ENCODE data around the gene RHOV. TPM values are rescaled to one million over a fixed set of nuclear protein-coding genes. Genes with fewer than 3 reads are reported as not detected.

Gene RHOV
- total and polyA plus RNA-seq, 2 experiments from 2014 or later = not detected

GRCh38 chr15:40902605-40903561 lies 28.8 kb upstream of the RHOV start:
- no peak overlapping the region for H3K4me3 ChIP-seq
- peaks cover 24% of the 10 kb centered on the region for H3F3A ChIP-seq (ENCODE audit: insufficient read depth)
- H3K27ac ChIP-seq = no peak overlapping the region
- no peaks in the 10 kb centered on the region for H3K9me3 ChIP-seq (ENCODE audit: low read depth)
- no peak overlapping the region for H2AFZ ChIP-seq
- H4K20me1 ChIP-seq (ENCODE audit: insufficient read depth) = no peaks in the 10 kb centered on the region
- peaks cover 30% of the 10 kb centered on the region for H3K79me2 ChIP-seq (ENCODE audit: insufficient read depth)
- H3K9ac ChIP-seq = no peak overlapping the region
- in situ Hi-C loops (cut with MboI) = loop anchor here (10.0 kb wide), 1 partner anchor 122 kb away; no protein-coding TSS in a partner anchor
- H3K9me2 ChIP-seq (ENCODE audit: insufficient read depth) = no peaks in the 10 kb centered on the region
- H3K27me3 ChIP-seq (replicated peaks; ENCODE audit: insufficient read depth) = no peaks in the 10 kb centered on the region
- TF ChIP-seq EZH2phosphoT487 (IDR thresholded peaks at IDR 0.05; ENCODE audit: insufficient read depth, low read depth) (no peak), EZH2 (IDR thresholded peaks at IDR 0.05; ENCODE audit: insufficient read depth, poor library complexity, severe bottlenecking) (no peak)
- peaks cover 13% of the 10 kb centered on the region for H3K4me1 ChIP-seq (ENCODE audit: insufficient read depth)
- DNase-seq = no peak
- WGBS, 2 experiments (ENCODE audit: low coverage in 1 of 2, low lambda C conversion rate in 2 of 2, missing lambda C conversion rate in 2 of 2) = 82 to 86% methylated on average over 28 to 33 of the region's 33 CpGs
- H3K4me2 ChIP-seq (ENCODE audit: unreplicated experiment) = no peak overlapping the region
- peaks cover 6% of the 10 kb centered on the region; the same call in 1 of the 2 replicates for H3K36me3 ChIP-seq (ENCODE audit: low read depth)

GRCh38 chr15:40901053-40901443 lies 27.0 kb upstream of the RHOV start:
- Histone ChIP-seq H2AFZ (no peak overlapping the region), H3F3A (ENCODE audit: insufficient read depth) (peaks cover 24% of the 10 kb centered on the region), H3K79me2 (ENCODE audit: insufficient read depth) (peaks cover 49% of the 10 kb centered on the region), H3K9me3 (ENCODE audit: low read depth) (no peaks in the 10 kb centered on the region), H3K4me2 (ENCODE audit: unreplicated experiment) (no peak overlapping the region), H4K20me1 (ENCODE audit: insufficient read depth) (no peaks in the 10 kb centered on the region), H3K9ac (no peak overlapping the region), H3K27ac (no peak overlapping the region), H3K4me1 (ENCODE audit: insufficient read depth) (peaks cover 5% of the 10 kb centered on the region), H3K36me3 (ENCODE audit: low read depth) (peaks cover 9% of the 10 kb centered on the region; the same call in 1 of the 2 replicates), H3K9me2 (ENCODE audit: insufficient read depth) (no peaks in the 10 kb centered on the region), H3K27me3 (replicated peaks; ENCODE audit: insufficient read depth) (no peaks in the 10 kb centered on the region), H3K4me3 (no peak overlapping the region)
- 70 to 77% methylated on average over 5 of the region's 5 CpGs for WGBS, 2 experiments (ENCODE audit: low coverage in 1 of 2, low lambda C conversion rate in 2 of 2, missing lambda C conversion rate in 2 of 2)
- no peak for TF ChIP-seq EZH2phosphoT487 (IDR thresholded peaks at IDR 0.05; ENCODE audit: insufficient read depth, low read depth)
- no peak for TF ChIP-seq EZH2 (IDR thresholded peaks at IDR 0.05; ENCODE audit: insufficient read depth, poor library complexity, severe bottlenecking)
- no peak for DNase-seq
- in situ Hi-C loops (cut with MboI) = loop anchor here (10.0 kb wide), 1 partner anchor 124 kb away; no protein-coding TSS in a partner anchor

GRCh38 chr15:40900256-40901052 lies 26.4 kb upstream of the RHOV start:
- no peak overlapping the region for H3K4me2 ChIP-seq (ENCODE audit: unreplicated experiment)
- peaks cover 19% of the 10 kb centered on the region for H3F3A ChIP-seq (ENCODE audit: insufficient read depth)
- in situ Hi-C loops (cut with MboI) = loop anchor here (10.0 kb wide), 1 partner anchor 124 kb away; no protein-coding TSS in a partner anchor
- no peak overlapping the region for H3K27ac ChIP-seq
- H3K4me3 ChIP-seq = no peak overlapping the region
- WGBS, 2 experiments (ENCODE audit: low coverage in 1 of 2, low lambda C conversion rate in 2 of 2, missing lambda C conversion rate in 2 of 2) = 89 to 93% methylated on average over 34 of the region's 36 CpGs
- H3K9me2 ChIP-seq (ENCODE audit: insufficient read depth) = no peaks in the 10 kb centered on the region
- no peak overlapping the region for H3K9ac ChIP-seq
- H4K20me1 ChIP-seq (ENCODE audit: insufficient read depth) = no peaks in the 10 kb centered on the region
- H3K4me1 ChIP-seq (ENCODE audit: insufficient read depth) = 0 out of 2 replicates have a peak, but pooled peaks cover 5% of the 10 kb centered on the region
- TF ChIP-seq EZH2phosphoT487 (IDR thresholded peaks at IDR 0.05; ENCODE audit: insufficient read depth, low read depth) (no peak), EZH2 (IDR thresholded peaks at IDR 0.05; ENCODE audit: insufficient read depth, poor library complexity, severe bottlenecking) (no peak)
- H3K79me2 ChIP-seq (ENCODE audit: insufficient read depth) = peaks cover 55% of the 10 kb centered on the region
- H3K9me3 ChIP-seq (ENCODE audit: low read depth) = no peaks in the 10 kb centered on the region
- peaks cover 9% of the 10 kb centered on the region; the same call in 1 of the 2 replicates for H3K36me3 ChIP-seq (ENCODE audit: low read depth)
- no peak overlapping the region for H2AFZ ChIP-seq
- DNase-seq = no peak
- no peaks in the 10 kb centered on the region for H3K27me3 ChIP-seq (replicated peaks; ENCODE audit: insufficient read depth)

All from GM23248 (cell line).